ENCODE data around the gene PITPNB.

The PITPNB gene

DNA sequence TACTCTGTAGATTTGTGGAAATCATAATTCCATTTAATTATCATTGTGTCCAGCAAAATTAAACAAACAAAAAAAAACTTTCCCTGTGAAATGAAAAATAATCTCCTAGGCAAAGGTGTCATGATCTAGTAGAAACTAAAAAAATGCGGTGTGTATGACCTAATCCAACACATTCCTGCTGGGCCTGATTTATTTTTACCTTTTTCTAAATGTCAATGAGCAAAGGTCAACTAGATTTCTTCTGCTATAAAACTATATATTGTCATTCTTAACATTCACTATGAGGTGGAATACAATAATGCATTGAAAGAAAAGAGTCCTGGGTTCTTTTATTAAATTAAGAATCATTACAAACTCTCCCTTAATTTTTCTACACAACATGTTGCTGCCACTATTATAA, 60.4 kb downstream of the PITPNB start:
- DNase-seq (ENCODE audit: low read depth in 2 of 2): no peak

DNA sequence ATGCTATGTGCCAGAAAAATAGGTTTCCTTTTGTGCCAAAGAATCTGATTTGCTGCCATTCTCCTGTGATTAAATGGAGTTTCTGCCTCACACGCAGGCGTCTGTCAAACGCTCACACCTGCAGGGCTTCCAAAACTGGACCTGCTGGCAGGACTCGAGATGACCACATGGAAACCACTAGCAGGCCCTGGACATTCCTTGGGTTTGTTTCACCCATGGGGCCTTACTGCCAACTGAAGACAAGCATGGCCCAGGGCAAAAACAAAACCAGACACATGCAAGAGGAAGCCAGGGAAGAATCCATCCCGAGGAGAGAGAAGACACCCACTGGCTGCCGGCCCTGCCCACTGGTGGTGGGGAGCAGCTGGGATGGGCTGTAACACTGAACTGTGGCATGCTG, 61.6 kb downstream of the PITPNB start:
- no peak for DNase-seq (ENCODE audit: low read depth in 2 of 2)

DNA sequence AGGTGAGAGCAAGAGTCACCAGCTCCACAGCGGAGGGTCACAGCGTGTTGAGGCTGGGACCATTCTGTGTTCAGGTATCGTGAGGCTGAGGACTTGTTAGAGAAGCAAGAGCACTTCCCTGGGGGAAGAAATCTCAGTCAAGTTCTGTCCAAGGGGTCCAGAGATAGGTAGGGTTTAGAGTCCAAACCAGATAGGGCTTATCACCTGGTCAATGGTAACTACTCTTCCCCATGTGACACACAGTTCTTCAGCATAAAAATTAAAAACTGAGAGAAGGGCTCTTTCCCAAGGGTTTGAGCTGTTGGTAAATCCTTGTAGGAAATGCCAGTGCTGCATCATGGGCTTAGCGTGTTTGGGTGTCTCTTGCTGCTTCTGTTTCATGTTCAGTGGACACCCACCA, 62.7 kb downstream of the PITPNB start:
- no peak for DNase-seq (ENCODE audit: low read depth in 2 of 2)

DNA sequence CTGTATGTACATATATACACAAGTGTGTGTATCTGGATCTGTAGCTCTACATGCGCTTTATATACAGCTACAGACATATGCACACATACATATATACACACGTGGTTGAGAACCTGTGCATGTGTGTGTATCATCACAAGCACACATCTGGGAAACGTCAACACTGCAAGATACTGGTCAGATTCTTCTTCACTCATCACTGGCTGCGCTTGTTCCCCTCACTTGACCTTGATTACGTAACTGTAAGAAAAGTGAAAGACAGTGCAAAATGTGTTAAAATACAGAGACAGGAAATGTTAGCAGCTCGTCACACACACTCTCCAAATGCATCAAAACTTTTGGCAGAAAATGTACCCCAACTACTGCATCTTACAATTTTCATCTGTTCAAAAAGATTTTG, 65.6 kb downstream of the PITPNB start:
- no peak for DNase-seq (ENCODE audit: low read depth in 2 of 2)

DNA sequence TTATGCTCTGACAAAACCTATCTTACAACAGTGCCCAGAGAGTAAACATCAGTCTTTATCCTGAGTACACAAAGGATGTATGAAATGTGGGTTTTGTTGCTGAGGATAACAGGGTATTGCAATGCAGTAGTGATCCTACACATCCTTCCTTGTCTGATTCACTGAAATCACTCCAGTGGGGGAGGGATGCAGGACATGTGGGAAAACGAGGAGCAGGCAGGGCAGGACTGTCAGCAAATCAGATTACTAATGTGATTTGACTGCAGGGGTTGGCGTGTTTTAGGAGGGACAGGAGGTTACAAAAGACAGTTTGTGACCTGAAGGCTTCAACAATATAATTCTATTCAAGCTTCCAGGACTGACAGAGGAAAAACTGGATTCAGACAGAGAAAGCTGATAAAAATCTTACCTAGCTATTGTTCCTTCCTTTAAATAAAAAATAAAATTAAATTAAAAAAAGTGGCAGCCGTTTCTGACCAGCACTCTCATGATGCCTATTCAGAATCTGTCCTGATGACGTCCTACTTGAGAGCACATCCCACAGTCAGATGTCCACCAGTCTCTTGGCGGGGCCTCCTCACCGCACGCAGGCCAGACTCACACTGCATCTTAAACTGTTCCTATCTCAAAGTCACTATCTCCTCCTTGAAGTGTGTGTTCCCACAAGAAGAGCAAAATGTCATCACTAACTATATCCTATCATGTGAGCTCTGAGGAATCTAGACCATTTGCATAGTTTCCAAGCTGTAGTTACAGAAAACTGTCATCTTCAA, 66.9 kb downstream of the PITPNB start:
- DNase-seq (ENCODE audit: low read depth in 2 of 2): no peak

DNA sequence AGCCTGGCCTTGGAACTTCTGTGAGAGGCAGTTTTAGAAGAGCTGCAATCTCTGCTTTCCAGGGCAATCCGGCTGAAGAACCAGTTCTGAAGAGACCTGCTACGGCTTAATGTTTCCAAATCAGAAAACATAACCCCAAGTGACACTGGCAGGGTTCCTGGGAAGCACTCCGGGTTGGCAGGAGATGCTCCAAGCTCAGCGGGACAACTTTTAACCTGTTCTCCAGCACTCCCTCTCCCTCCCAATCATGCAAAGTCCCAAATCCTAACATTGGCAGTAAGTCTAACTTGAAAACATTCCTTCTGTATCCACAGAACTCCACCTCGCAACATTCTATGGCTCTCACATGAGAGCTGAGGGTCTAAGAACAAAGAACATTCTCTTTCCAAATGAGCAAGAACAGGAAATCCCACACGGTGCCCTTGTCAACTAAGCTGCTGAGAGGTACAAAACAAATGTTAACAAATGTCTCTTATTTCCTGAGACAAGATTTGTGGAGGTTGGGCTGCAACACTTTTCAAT, 69.0 kb downstream of the PITPNB start:
- no peak for DNase-seq (ENCODE audit: low read depth in 2 of 2)

DNA sequence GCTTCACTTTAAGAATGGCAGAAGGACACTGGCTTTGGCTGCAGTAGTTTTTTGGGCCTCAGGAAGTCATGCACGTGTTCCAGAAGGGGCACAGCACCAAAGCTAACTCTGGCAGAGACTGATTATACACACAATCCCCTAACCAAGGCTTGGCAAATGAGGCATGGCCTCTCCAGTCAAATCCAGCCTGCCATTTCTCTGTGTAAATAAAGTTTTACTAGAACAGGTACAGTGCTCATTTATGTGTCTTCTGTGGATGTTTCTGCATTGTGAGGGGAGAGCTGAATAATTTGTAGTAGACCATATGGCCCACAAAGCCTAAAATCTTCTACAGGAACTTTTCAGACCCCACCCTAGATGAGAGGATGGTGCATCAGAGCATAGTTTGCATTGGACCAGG, 71.1 kb downstream of the PITPNB start:
- no peak for DNase-seq (ENCODE audit: low read depth in 2 of 2)

DNA sequence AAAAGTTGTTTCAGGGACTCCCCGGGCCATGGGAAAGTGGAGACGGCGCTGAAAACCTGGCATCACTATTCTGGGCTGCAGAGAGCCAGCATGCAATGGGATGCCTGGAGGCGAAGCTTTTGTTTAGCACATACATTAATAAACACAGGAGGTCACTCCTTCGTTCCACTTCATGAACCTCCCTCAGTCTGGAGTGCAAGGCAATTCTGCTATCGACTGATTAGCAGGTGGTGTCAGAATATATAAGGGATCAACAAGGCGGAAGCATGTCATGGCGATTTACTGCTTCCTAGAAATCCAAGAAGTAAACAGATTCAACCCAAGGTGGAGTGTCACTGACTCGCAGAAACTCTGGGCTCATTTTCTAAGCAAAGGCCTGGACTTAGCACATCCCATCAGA, 72.1 kb downstream of the PITPNB start:
- DNase-seq (ENCODE audit: low read depth in 2 of 2): no peak

DNA sequence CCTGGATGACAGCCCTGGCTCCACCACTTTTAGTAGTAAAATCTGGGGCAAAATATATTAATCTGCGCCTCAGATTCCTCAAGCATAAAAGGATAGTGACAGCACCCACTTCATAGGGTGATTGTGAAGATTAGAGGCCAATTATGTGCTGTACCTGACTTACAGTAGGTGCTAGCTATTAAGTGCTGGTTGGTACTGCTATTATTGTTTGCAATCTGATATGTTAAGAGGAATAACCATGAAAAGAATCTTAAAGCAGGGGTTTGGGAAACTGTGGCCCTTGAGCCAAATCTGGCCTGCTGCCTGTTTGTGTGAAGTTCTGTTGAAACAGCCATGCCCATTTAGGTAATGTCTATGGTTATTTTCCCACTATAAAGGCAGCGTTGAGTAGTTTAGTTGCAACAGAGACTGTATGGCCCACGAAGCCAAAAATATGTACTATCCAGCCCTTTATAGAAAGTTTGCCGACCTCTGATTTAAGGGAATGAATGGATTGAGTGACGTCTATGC, 72.8 kb downstream of the PITPNB start:
- DNase-seq (ENCODE audit: low read depth in 2 of 2): no peak

DNA sequence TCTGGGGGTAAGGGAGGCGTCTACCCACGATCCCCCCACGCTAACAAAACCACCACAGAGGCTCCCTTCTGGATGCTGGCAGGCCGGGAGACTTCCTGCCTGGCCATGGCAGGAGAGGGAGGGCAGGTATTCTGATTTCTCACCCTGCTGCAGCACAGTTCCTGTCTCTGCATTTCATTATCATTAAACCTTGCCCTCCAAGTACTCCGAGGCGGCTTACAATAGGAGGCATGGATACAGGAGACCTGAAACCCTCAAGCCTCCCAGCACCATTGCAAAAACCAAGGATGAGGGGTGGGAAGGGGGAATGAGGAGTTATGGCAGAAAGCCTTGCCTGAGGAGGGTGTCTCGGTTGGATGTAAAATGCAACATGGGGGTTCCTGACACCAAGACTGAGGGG, 73.4 kb downstream of the PITPNB start:
- DNase-seq (ENCODE audit: low read depth in 2 of 2): no peak

DNA sequence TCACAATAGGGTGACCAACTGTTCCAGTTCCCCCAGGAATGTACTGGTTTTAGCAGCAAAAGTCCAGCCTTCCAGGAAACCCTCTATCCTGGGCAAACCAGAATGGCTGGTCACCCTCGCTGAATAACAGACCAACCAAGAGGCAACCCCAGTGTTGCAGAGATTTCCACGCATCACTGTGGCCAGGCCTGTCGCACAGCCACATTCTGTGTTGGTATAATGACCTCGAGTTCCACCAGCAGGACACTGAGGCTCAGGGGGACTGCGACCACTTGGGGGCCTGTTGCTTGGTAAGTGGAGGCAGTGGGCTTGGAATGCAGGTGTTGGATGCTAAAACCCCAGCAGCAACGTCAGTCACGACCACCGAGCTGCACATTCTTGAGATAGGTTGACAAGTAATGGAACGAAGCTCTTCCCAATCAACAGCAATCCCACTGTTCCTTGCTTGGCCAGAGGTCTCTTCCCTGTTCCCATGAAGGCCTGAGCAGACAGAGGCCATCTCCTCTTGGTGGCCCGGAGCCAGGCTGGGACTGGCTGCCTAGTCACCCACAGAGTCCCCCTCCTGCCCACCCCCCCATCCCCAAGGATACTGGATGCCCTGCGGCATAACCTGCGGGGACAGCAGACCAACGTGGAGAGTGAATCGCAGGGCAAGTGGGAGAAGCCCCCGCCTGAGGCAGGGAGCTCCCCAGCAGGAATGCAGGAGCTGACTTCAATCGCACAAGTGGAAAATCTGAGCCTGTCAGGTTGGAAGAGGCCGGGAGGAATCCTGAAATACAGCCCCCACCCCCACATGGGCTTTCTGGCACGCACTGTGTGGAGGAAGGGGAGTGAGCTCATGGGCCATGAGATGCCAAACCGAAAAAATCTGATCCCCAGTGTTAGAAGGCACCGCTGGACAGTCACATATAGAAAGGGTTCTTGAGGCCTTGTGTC, 74.1 kb downstream of the PITPNB start:
- DNase-seq (ENCODE audit: low read depth in 2 of 2): no peak

DNA sequence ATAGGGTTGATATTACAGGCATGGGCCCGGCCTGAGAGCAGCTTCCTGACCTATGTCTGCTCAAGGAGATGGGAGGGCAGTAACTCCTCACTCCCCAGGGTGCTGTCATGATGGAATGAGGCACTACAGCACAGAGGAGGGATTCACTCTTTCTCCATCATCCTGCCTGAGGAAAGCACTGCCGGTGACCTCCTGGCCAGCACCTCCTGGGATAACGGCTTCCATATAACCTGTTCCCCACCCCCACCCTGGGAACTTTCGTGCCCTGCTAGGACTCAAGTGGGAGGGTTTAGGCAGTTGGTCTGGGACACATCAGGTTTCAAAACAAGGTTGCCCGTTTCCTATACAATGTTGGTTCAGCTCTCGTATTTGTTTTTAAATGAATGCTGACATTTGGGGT, 74.8 kb downstream of the PITPNB start:
- no peak for DNase-seq (ENCODE audit: low read depth in 2 of 2)

DNA sequence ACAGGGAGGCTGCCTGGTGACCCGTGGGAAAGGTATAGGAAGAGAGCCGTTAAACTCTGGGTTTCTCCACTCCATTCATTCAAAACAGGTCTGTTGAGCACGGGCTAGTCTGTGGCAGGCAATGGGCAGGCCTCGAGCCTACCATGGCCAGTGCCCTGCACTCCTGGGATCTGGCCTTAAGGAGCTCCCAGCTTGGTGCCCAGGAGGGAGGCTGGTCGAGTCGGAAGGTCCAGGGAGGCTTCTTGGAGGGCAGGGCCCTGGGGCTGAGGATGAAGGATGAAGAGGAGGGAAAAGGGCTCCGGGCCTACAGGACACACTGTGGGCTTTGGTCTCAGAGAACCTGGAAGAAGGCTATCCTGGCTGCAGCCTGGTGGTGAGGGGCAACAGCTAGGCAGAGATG, 75.6 kb downstream of the PITPNB start:
- no peak for DNase-seq (ENCODE audit: low read depth in 2 of 2)

DNA sequence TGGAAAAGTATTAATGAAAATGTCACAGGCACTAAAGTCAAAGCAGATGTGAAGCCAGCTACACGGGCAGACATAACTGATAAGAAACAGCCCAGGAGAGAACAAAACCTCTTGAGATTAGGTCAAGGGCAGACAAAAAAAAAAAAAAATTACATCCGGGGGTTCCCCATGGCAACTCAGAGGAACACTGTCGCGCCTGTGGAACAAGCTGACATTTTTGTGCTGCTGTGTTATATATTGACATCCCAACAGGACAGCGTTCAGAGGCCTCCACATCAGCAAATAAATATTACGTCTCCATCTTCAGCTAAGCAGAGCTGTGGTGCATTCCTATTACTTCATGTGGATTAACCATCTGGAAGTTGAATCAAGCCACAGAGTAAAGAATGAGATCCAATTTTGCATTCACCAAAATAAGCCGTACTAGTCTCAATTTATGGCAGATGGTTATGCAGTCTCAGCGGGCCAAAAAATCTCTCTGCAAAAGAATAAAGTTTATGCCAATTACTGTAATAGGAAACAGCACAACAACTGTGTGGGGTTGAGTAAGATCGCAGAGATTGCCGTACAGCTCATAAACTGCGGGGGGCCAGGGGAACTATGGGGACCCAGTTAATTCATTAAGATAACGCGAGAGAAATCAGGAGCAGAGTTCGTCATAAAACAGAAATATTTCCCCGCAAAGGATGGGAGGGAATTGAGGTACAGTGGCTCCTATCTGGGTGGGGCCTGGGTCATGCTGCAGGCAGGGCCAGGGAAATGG, 76.2 kb downstream of the PITPNB start:
- DNase-seq (ENCODE audit: low read depth in 2 of 2): no peak

DNA sequence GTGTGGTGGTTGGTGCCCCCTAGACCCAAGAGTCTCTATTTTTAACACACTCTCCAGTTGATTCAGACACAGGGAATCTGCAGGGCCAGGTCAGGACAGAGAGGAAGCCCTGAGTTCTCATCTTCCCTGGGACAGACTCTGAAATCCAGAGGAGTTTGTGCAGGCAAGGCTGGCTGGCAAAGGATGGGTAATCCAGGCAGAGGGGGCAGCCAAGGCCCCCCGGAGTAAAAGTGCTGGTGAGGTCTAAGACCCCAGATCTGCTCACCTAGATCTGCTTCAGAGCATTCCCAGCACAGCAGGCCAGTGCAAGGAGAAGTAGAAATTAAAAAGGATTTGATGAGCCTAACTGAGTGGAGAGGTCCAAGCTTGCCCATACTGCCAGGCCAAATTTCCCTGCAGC, 76.9 kb downstream of the PITPNB start:
- DNase-seq (ENCODE audit: low read depth in 2 of 2): no peak

DNA sequence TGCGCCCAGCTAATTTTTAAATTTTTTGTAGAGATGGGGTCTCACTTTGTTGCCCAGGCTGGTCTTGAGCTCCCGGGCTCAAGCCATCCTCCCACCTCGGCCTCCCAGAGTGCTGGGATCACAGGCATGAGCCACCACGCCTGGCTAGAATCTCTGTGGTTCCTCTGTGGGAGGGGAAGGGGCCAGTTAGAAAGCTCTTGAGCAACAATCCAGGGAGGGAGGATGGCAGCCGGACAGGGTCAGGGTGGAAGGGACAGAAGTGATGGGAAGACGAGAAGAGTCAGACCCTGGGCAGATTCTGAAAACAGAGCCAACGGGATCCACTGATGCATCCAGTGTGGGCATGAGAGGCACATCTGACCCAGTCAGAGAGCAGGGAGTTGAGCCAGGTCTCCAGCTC, 78.6 kb downstream of the PITPNB start:
- DNase-seq (ENCODE audit: low read depth in 2 of 2): no peak

DNA sequence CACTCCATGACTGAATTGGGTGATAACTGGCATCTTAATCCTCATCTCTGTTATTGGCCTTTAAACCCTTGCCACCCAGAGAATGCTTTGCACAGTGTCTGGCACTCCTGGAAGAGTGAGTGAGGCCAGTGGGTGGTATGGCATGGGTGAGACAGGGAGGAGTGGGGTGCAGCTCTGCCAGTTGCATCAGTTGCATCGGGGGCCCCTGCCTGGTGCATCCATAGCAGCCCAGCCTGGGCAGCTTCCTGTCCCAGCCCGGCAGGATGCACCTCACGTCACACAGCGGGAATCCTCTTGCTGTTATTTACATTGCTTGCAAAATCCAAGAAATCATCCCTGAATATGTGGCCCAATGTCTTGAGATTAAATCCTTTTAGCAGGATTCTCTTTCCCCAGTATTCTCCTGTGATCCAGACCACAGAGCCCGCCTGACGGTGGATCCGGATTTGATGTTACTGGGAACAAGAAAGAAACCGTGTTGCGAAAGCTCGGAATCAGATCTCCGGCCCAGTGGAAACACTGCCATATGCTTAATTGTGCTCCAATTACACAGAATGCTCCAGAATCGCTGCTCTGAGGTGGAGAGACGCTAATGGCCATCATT, 79.9 kb downstream of the PITPNB start:
- no peak for DNase-seq (ENCODE audit: low read depth in 2 of 2)

DNA sequence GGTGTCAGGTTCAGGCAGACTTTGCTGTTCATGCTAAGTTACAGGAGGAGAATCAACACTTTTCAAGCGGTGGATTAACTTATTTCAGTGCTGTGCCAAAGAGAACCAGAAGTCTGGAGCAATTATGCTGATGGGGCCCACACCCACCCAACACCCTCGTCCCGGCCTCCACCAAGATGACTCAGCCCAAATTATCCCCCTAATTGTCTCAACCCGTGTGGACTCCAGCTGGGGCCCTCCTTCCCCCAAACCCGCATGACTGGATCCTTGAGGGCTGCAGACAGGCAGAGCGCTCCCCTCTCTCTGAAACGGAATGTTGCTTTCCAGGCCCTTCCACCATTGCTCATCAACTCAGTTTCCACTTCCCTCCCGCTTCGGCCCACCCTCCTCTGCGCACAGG, 82.9 kb downstream of the PITPNB start:
- no peak for DNase-seq (ENCODE audit: low read depth in 2 of 2)

DNA sequence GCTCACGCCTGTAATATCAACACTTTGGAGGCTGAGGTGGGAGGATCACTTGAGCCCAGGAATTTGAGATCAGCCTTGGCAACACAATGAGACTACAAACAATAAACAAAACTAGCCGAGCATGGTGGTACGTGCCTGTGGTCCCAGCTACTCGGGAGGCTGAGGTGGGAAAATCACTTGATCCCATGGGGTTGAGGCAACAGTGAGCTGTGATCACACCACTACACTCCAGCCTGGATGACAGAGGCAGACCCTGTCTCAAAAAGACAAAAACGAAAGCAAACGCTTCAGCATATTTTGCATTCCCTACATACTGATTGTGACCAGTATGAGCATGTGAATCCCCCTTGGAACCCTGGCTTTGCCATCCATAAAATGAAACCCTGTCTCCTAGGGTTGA, 83.6 kb downstream of the PITPNB start:
- no peak for DNase-seq (ENCODE audit: low read depth in 2 of 2)

DNA sequence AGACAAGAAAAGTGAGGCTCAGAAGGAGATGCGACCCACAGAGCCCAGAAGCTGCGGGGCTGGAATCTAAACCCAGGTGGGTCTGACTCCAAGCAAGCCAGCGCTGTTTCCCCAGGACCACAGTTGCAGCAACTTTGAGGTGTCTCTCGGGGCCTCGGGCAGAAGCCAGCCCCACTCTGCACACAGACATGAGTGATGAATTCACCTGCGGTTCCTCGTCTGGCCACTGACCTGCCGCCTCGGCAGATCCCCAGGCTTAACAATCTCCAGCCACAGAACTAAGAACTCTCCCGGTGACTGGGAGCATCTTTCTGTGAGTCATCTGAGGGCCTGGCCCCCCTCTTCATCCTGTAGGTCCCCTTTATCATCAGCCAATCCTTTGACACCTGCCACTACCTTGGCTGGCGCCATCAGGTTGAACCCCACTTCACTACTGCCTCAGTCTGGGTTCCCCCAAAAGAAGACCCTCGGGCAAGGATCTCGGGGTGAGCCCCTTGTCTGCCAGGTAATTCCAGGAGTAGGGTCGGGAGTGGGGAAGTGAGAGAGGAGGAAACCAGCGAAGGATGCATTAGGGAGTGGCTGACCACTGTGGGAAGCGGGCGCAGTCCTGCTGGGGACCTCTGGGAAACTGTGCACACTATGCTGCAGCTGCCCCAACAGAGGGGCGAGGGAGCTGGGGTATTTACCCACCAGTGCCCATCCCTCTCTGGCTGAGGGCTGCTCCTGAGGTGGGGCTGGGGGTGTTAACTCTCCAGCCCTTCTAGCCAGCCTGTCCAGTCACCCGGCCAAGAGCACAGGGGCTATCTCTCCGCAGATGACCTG, 84.5 kb downstream of the PITPNB start:
- no peak for DNase-seq (ENCODE audit: low read depth in 2 of 2)

DNA sequence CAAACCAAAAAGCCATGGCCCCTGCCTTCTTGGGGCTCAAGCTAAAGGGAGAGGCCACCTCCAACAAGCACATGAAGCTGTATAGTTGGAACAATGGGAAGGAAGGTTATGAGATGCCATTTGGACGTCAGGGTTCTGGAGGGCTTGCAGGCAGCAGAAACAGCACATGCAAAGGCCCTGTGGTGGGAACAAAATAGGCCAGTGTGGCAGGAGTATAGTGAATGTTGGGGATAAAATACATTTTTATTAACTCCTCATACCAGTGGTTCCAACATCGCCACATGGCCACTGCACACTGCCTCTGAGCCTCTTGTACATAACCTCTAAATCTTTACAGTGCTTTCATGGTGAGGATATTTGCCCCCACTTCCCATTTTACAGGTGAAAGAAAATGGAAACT, 85.3 kb downstream of the PITPNB start:
- DNase-seq (ENCODE audit: low read depth in 2 of 2): no peak
